Liver (tissue), 9 donors: ENCODE results near the gene MSANTD4. TPM values are rescaled to one million over a fixed set of nuclear protein-coding genes. Genes with fewer than 3 reads are reported as not detected.

ENCODE experiments used
- DNase-seq: peaks from one replicate; pipeline ENCODE4 v3.0.0-alpha.2; 2017; ENCODE audit warnings: low spot score
- H3K27ac ChIP-seq, 2 donors: one replicate each; pipeline ENCODE4 v1.7.0; 2013; ENCODE audit warnings: inconsistent platforms in 2 of 2, low read length in 2 of 2, control low read depth in 1 of 2, low read depth in 1 of 2, mild to moderate bottlenecking in 1 of 2
- H3K27me3 ChIP-seq, 4 donors: one replicate each; pipeline versions ENCODE4 v1.6.1 to v1.7.0; 2013; ENCODE audit warnings: low read length in 3 of 4, inconsistent platforms in 1 of 4, mild to moderate bottlenecking in 1 of 4, moderate library complexity in 1 of 4; ENCODE audit not compliant: control insufficient read depth in 4 of 4, insufficient read depth in 4 of 4
- H3K36me3 ChIP-seq, 4 donors: one replicate each; pipeline versions ENCODE4 v1.6.1 to v1.7.0; 2013; ENCODE audit warnings: low read length in 3 of 4, mild to moderate bottlenecking in 3 of 4, low read depth in 1 of 4, moderate library complexity in 1 of 4; ENCODE audit not compliant: control insufficient read depth in 4 of 4, insufficient read depth in 3 of 4
- H3K4me1 ChIP-seq, 4 donors: one replicate each; pipeline versions ENCODE4 v1.6.1 to v1.7.0; 2013; ENCODE audit warnings: low read length in 3 of 4, mild to moderate bottlenecking in 3 of 4, moderate library complexity in 1 of 4; ENCODE audit not compliant: control insufficient read depth in 4 of 4, insufficient read depth in 4 of 4
- H3K4me3 ChIP-seq, 3 donors: one replicate each; pipeline versions ENCODE4 v1.6.1 to v1.7.0; 2013; ENCODE audit warnings: low read length in 3 of 3, control low read depth in 1 of 3, low read depth in 1 of 3, mild to moderate bottlenecking in 1 of 3
- H3K9ac ChIP-seq, 2 donors: one replicate each; pipeline ENCODE4 v1.7.0; 2013; ENCODE audit warnings: low read length in 2 of 2, mild to moderate bottlenecking in 2 of 2, moderate library complexity in 2 of 2, control low read depth in 1 of 2, low read depth in 1 of 2
- H3K9me3 ChIP-seq, 4 donors: one replicate each; pipeline versions ENCODE4 v1.6.1 to v1.7.0; 2013; ENCODE audit warnings: low read length in 3 of 4; ENCODE audit not compliant: control insufficient read depth in 4 of 4
- EGR1 ChIP-seq, 2 donors: IDR thresholded peaks; 2 replicates each; pipeline ENCODE4 v1.6.1; 2016 to 2018; ENCODE audit warnings: antibody characterized with exemption in 2 of 2, low read depth in 2 of 2
- FOXA1 ChIP-seq: IDR thresholded peaks from 2 replicates; pipeline ENCODE4 v1.6.1; 2016; ENCODE audit warnings: antibody characterized with exemption
- FOXA2 ChIP-seq: IDR thresholded peaks from 2 replicates; pipeline ENCODE4 v1.6.1; 2016; ENCODE audit warnings: antibody characterized with exemption
- GABPA ChIP-seq, 2 donors: IDR thresholded peaks in 1 of 2; conservative IDR thresholded peaks in 1 of 2; 2 replicates each; pipeline ENCODE4 v1.6.1; 2016; ENCODE audit warnings: antibody characterized with exemption in 2 of 2, mild to moderate bottlenecking in 1 of 2, moderate library complexity in 1 of 2
- HNF4A ChIP-seq, 2 donors: conservative IDR thresholded peaks; 2 replicates each; pipeline ENCODE4 v1.6.1; 2016; ENCODE audit warnings: antibody characterized with exemption in 2 of 2, mild to moderate bottlenecking in 2 of 2
- HNF4G ChIP-seq: IDR thresholded peaks from 2 replicates; pipeline ENCODE4 v1.6.1; 2016; ENCODE audit warnings: antibody characterized with exemption
- JUND ChIP-seq, 2 donors: IDR thresholded peaks; 2 replicates each; pipeline ENCODE4 v1.6.1; 2016; ENCODE audit warnings: antibody characterized with exemption in 2 of 2
- NR2F2 ChIP-seq: IDR thresholded peaks from 2 replicates; pipeline ENCODE4 v1.6.1; 2016; ENCODE audit warnings: antibody characterized with exemption
- RAD21 ChIP-seq, 2 donors: IDR thresholded peaks; 2 replicates each; pipeline ENCODE4 v1.6.1; 2016; ENCODE audit warnings: antibody characterized with exemption in 2 of 2, mild to moderate bottlenecking in 2 of 2
- REST ChIP-seq: IDR thresholded peaks from 2 replicates; pipeline ENCODE4 v1.6.1; 2016; ENCODE audit warnings: antibody characterized with exemption, mild to moderate bottlenecking
- RXRA ChIP-seq, 2 donors: IDR thresholded peaks; 2 replicates each; pipeline ENCODE4 v1.6.1; 2017 to 2018; ENCODE audit warnings: antibody characterized with exemption in 2 of 2, mild to moderate bottlenecking in 1 of 2
- SP1 ChIP-seq: IDR thresholded peaks from 2 replicates; pipeline ENCODE4 v1.6.1; 2018; ENCODE audit warnings: antibody characterized with exemption, mild to moderate bottlenecking
- TAF1 ChIP-seq: conservative IDR thresholded peaks from 2 replicates; pipeline ENCODE4 v1.6.1; 2016; ENCODE audit warnings: antibody characterized with exemption, mild to moderate bottlenecking
- YY1 ChIP-seq: IDR thresholded peaks from 2 replicates; pipeline ENCODE4 v1.6.1; 2016; ENCODE audit warnings: antibody characterized with exemption, mild to moderate bottlenecking
- WGBS: extraction: QIAGEN DNeasy Blood & Tissue Kit; methylation state at CpG from one replicate; pipeline ENCODE4 v1.1.7; 2013; 5-methylcytosine and 5-hydroxymethylcytosine counted together
- polyA plus RNA-seq, 2 donors: library from polyadenylated mRNA; stranded (reverse) in 1 of 2; unstranded in 1 of 2; fragments of 200-250 nt in 1 of 2; fragments of >200 nt in 1 of 2; fragmentation: Nextera tagmentation in 1 of 2; extraction: Ambion mirVana in 1 of 2; gene quantifications; one replicate each; pipeline versions ENCODE4 v1.2.1 to v1.2.3, GENCODE V29; 2013 to 2015
- total RNA-seq, 2 donors: library from RNA; depleted of rRNA; stranded (reverse); fragments of >200 nt; gene quantifications; one replicate each; pipeline ENCODE4 v1.2.3, GENCODE V29; 2014
- TF ChIP-seq, protein P1 (sequence below): IDR thresholded peaks from 2 replicates; pipeline ENCODE4 v1.6.1; 2016; ENCODE audit warnings: antibody characterized with exemption
- TF ChIP-seq, protein P2 (sequence below): fragments of 150-350 bp; IDR thresholded peaks from 2 replicates; pipeline ENCODE4 v1.5.1; 2017; ENCODE audit warnings: improper control_type of control experiment, low read depth, low read length; ENCODE audit not compliant: missing input control
- TF ChIP-seq, protein P3 (sequence below): IDR thresholded peaks from 2 replicates; pipeline ENCODE4 v1.6.1; 2016; ENCODE audit warnings: antibody characterized with exemption
- donor health status: healthy.
- donor health status: healthy.
- donor health status: healthy.
- donor health status: healthy.
- donor health status: healthy.

MSANTD4 gene
- total and polyA plus RNA-seq, 4 donors = 2.1 to 8.7 (median 5.7) TPM

DNA sequence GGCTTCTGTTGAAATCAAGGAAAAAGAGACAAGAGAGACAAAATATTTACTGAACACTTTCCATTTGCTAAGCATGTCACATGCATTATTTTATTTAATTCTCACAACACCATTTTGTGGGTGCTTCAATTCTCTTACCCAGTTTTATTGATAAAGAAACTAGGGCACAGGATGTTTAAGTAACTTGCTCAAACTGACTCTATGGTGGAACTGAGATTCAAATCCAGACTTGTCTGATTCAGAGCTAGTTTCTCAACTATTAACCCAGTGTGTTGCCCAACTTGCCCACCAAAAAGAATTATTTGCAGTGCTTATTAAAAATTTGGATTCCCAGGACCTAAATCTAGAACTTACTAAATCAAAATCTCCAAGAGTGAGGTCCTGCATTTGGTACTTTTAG lies 21.5 kb upstream of the MSANTD4 start:
- H3K9me3 ChIP-seq = no peaks in the 10 kb centered on the region
- no peak for DNase-seq
- H3K27me3 ChIP-seq = no peaks in the 10 kb centered on the region
- no peaks in the 10 kb centered on the region for H3K36me3 ChIP-seq
- H3K9ac ChIP-seq = no peak overlapping the region
- TF ChIP-seq FOXA2 (no peak), TAF1 (no peak), RXRA (IDR thresholded peaks at IDR 0.05) (no peak), NR2F2 (no peak), RAD21 (IDR thresholded peaks at IDR 0.05) (no peak), EGR1 (IDR thresholded peaks at IDR 0.05; ENCODE audit: low read depth in 2 of 2) (no peak), JUND (IDR thresholded peaks at IDR 0.05) (no peak), HNF4G (no peak), SP1 (no peak), REST (no peak)
- TF ChIP-seq, protein P1, sequence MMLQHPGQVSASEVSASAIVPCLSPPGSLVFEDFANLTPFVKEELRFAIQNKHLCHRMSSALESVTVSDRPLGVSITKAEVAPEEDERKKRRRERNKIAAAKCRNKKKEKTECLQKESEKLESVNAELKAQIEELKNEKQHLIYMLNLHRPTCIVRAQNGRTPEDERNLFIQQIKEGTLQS = no peak
- TF ChIP-seq, protein P2, sequence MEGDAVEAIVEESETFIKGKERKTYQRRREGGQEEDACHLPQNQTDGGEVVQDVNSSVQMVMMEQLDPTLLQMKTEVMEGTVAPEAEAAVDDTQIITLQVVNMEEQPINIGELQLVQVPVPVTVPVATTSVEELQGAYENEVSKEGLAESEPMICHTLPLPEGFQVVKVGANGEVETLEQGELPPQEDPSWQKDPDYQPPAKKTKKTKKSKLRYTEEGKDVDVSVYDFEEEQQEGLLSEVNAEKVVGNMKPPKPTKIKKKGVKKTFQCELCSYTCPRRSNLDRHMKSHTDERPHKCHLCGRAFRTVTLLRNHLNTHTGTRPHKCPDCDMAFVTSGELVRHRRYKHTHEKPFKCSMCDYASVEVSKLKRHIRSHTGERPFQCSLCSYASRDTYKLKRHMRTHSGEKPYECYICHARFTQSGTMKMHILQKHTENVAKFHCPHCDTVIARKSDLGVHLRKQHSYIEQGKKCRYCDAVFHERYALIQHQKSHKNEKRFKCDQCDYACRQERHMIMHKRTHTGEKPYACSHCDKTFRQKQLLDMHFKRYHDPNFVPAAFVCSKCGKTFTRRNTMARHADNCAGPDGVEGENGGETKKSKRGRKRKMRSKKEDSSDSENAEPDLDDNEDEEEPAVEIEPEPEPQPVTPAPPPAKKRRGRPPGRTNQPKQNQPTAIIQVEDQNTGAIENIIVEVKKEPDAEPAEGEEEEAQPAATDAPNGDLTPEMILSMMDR = no peak
- no peak overlapping the region for H3K27ac ChIP-seq
- no peak overlapping the region for H3K4me3 ChIP-seq
- no peaks in the 10 kb centered on the region for H3K4me1 ChIP-seq

DNA sequence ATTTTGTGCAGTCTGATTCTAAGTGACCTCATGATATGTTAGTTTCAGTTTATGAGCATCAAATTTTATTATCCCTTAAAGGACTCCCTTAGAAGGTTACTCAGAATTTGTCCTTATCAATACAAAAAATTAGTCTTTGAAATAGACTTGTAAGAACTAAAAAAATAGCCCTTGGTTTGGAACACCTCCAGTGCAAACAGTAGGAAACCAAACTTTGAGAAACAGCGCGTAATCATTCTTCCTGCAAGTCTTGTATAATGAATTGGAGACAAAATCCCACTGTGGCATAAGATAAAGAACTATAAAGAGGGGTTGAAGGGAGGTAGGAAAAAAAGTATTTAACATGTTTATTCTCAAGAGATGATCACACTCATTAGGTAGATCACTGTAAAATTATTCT lies 10.8 kb upstream of the MSANTD4 start:
- H3K9ac ChIP-seq = no peak overlapping the region
- no peaks in the 10 kb centered on the region for H3K36me3 ChIP-seq
- 80% methylated on average over 2 of the region's 2 CpGs for WGBS
- H3K4me1 ChIP-seq = no peaks in the 10 kb centered on the region
- no peak overlapping the region for H3K27ac ChIP-seq
- DNase-seq = no peak
- no peaks in the 10 kb centered on the region for H3K9me3 ChIP-seq
- H3K27me3 ChIP-seq = no peaks in the 10 kb centered on the region
- H3K4me3 ChIP-seq = no peak overlapping the region
- TF ChIP-seq HNF4A (conservative IDR thresholded peaks at IDR 0.05) (no peak), HNF4G (no peak), REST (no peak), GABPA (IDR thresholded peaks at IDR 0.05 in 1 of 2, conservative IDR thresholded peaks at IDR 0.05 in 1 of 2) (no peak), YY1 (no peak), NR2F2 (no peak), FOXA2 (no peak), RAD21 (IDR thresholded peaks at IDR 0.05) (no peak), FOXA1 (no peak), SP1 (no peak), RXRA (IDR thresholded peaks at IDR 0.05) (no peak), TAF1 (no peak), JUND (IDR thresholded peaks at IDR 0.05) (no peak), EGR1 (IDR thresholded peaks at IDR 0.05; ENCODE audit: low read depth in 2 of 2) (no peak)
- TF ChIP-seq, protein P1 = no peak
- TF ChIP-seq, protein P3, sequence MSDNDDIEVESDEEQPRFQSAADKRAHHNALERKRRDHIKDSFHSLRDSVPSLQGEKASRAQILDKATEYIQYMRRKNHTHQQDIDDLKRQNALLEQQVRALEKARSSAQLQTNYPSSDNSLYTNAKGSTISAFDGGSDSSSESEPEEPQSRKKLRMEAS = no peak
- TF ChIP-seq, protein P2 = no peak
